ENCODE results near the gene AGPAT1. TPM values are rescaled to one million over a fixed set of nuclear protein-coding genes. Genes with fewer than 3 reads are reported as not detected.

Gene AGPAT1
- total and polyA plus RNA-seq, 8 donors, result 55.5 to 78.4 (median 69.8) TPM

- no peak for ATAC-seq
- Histone ChIP-seq H3K4me1 (peaks cover 17 to 85% of the 10 kb centered on the region in 2 donors), H3K9me3 (no peaks in the 10 kb centered on the region), H3K27ac (peak overlapping the region; percentile 95 to 100), H3K36me3 (peaks cover 0 to 24% of the 10 kb centered on the region in 2 donors), H3K27me3 (no peaks in the 10 kb centered on the region), H3K4me3 (peak overlapping the region in 1 of 2 donors; percentile 78)
- intact Hi-C loops (cut with DNase I), result no loop called here
- TF ChIP-seq, protein P1, sequence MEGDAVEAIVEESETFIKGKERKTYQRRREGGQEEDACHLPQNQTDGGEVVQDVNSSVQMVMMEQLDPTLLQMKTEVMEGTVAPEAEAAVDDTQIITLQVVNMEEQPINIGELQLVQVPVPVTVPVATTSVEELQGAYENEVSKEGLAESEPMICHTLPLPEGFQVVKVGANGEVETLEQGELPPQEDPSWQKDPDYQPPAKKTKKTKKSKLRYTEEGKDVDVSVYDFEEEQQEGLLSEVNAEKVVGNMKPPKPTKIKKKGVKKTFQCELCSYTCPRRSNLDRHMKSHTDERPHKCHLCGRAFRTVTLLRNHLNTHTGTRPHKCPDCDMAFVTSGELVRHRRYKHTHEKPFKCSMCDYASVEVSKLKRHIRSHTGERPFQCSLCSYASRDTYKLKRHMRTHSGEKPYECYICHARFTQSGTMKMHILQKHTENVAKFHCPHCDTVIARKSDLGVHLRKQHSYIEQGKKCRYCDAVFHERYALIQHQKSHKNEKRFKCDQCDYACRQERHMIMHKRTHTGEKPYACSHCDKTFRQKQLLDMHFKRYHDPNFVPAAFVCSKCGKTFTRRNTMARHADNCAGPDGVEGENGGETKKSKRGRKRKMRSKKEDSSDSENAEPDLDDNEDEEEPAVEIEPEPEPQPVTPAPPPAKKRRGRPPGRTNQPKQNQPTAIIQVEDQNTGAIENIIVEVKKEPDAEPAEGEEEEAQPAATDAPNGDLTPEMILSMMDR (IDR thresholded peaks at IDR 0.05), result no peak
- no peak for DNase-seq
Measured at GRCh38 chr6:32190911-32191677, 15.2 kb upstream of the AGPAT1 start.

GRCh38 chr6:32190054-32190851 is 14.4 kb upstream of the AGPAT1 start, which contains the start of gene PBX2:
Gene PBX2, minus strand, starts transcription at chr6:32190202. Its CDS starts 287 bp downstream, at chr6:32189915.
- Histone ChIP-seq H3K27me3 (no peaks in the 10 kb centered on the region), H3K27ac (peak within 1 kb of the TSS; percentile 95 to 100), H3K4me3 (peak within 1 kb of the TSS; percentile 67 to 78), H3K4me1 (peaks cover 17 to 88% of the 10 kb centered on the region in 2 donors), H3K36me3 (peaks cover 0 to 28% of the 10 kb centered on the region in 2 donors), H3K9me3 (no peaks in the 10 kb centered on the region)
- ATAC-seq (peak; percentile 80), DNase-seq (peak; percentile 89 to 96 (median 94))
- intact Hi-C loops (cut with DNase I), result no loop called here
- TF ChIP-seq, protein P1 (IDR thresholded peaks at IDR 0.05), result no peak

GRCh38 chr6:32189742-32190053 is 13.8 kb upstream of the AGPAT1 start:
- intact Hi-C loops (cut with DNase I), result no loop called here
- ATAC-seq, result peak; percentile 0
- peak overlapping the region; percentile 67 to 78 for H3K4me3 ChIP-seq
- TF ChIP-seq, protein P1 (IDR thresholded peaks at IDR 0.05), result no peak
- H3K9me3 ChIP-seq, result no peaks in the 10 kb centered on the region
- peaks cover 12 to 88% of the 10 kb centered on the region in 2 donors for H3K4me1 ChIP-seq
- DNase-seq, result no peak
- H3K36me3 ChIP-seq, result peaks cover 0 to 28% of the 10 kb centered on the region in 2 donors
- H3K27me3 ChIP-seq, result no peaks in the 10 kb centered on the region
- H3K27ac ChIP-seq, result peak overlapping the region; percentile 95 to 100

DNA sequence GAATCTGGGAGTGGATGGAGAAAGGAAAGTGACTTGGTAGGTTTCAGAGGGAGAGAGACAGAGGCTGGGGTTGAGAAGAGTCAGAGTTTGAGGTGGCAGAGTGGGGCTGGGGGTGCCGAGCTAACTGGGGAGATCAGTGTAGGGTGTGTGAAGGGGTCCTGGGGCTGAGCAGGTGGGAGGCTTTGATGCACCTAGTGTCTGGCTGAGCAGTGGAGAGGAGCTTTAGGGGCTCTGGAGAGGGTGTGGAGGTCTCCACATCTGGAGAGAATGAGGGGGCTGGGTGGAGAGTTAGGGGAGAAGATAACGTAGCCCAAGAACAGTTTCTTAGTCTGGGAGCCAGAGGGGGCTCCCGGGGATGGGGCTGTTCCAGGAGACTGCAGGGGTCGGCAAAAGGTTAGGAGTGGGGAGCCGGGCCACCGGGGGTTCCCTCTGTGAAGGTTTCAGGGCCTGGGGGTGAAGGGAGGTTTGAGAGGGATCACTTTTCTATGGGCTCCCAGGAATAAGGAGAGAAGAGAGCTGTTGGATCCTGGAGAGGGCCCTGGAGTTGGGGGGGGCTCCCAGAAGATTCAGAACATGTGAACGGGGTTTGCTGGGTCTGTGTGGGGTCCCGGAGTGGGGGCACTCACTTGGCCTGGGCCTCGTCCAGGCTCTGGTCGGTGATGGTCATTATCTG is 13.3 kb upstream of the AGPAT1 start:
- intact Hi-C loops (cut with DNase I), result no loop called here
- peak overlapping the region; percentile 95 to 100 for H3K27ac ChIP-seq
- no peaks in the 10 kb centered on the region for H3K27me3 ChIP-seq
- H3K9me3 ChIP-seq, result no peaks in the 10 kb centered on the region
- TF ChIP-seq, protein P1 (IDR thresholded peaks at IDR 0.05), result no peak
- no peak for DNase-seq
- peak overlapping the region; percentile 67 to 78 for H3K4me3 ChIP-seq
- peaks cover 11 to 88% of the 10 kb centered on the region in 2 donors for H3K4me1 ChIP-seq
- ATAC-seq, result no peak
- peaks cover 0 to 28% of the 10 kb centered on the region in 2 donors for H3K36me3 ChIP-seq
